Thymus (tissue), 11 donors: ENCODE results near the gene RGS10. TPM values are rescaled to one million over a fixed set of nuclear protein-coding genes. Genes with fewer than 3 reads are reported as not detected.
A peak's percentile ranks its signal among the peaks of the same experiment; 100 is the strongest.

Source experiments
- DNase-seq, 9 donors: peaks; one replicate each; pipeline ENCODE4 v3.0.0-alpha.2; 2013; ENCODE audit warnings: low spot score in 9 of 9, low read depth in 6 of 9, missing footprints in 1 of 9
- H3K27ac ChIP-seq, 2 donors: one replicate each; pipeline ENCODE4 v1.5.1; 2013; ENCODE audit warnings: control low read depth in 1 of 2, low read depth in 1 of 2, low read length in 1 of 2, mild to moderate bottlenecking in 1 of 2, moderate library complexity in 1 of 2
- H3K27me3 ChIP-seq, 2 donors: one replicate each; pipeline ENCODE4 v1.5.1; 2013; ENCODE audit warnings: low read length in 1 of 2; ENCODE audit not compliant: control insufficient read depth in 2 of 2, insufficient read depth in 1 of 2
- H3K36me3 ChIP-seq, 2 donors: one replicate each; pipeline ENCODE4 v1.5.1; 2013; ENCODE audit warnings: low read length in 1 of 2, mild to moderate bottlenecking in 1 of 2, moderate library complexity in 1 of 2; ENCODE audit not compliant: control insufficient read depth in 2 of 2, insufficient read depth in 2 of 2
- H3K4me1 ChIP-seq, 2 donors: one replicate each; pipeline ENCODE4 v1.5.1; 2013; ENCODE audit warnings: low read length in 2 of 2; ENCODE audit not compliant: control insufficient read depth in 2 of 2, insufficient read depth in 2 of 2
- H3K4me3 ChIP-seq, 2 donors: one replicate each; pipeline ENCODE4 v1.5.1; 2013; ENCODE audit warnings: low read length in 2 of 2, control low read depth in 1 of 2, mild to moderate bottlenecking in 1 of 2
- H3K9me3 ChIP-seq, 2 donors: one replicate each; pipeline ENCODE4 v1.5.1; 2013; ENCODE audit warnings: low read length in 1 of 2, mild to moderate bottlenecking in 1 of 2; ENCODE audit not compliant: control insufficient read depth in 2 of 2, insufficient read depth in 1 of 2
- WGBS: extraction: QIAGEN DNeasy Blood & Tissue Kit; methylation state at CpG from one replicate; pipeline ENCODE4 v1.1.7; 2013; 5-methylcytosine and 5-hydroxymethylcytosine counted together
- polyA plus RNA-seq: library from polyadenylated mRNA; stranded (reverse); fragments of 200-250 nt; gene quantifications from one replicate; pipeline ENCODE4 v1.2.3, GENCODE V29; 2013
- total RNA-seq: library from RNA; stranded (reverse); fragments of 120-200 nt; gene quantifications from one replicate; pipeline ENCODE4 v1.2.4, GENCODE V29; 2013
- donor health status: healthy.

RGS10 gene
- total and polyA plus RNA-seq, 2 donors, result 304 to 372 TPM

DNA sequence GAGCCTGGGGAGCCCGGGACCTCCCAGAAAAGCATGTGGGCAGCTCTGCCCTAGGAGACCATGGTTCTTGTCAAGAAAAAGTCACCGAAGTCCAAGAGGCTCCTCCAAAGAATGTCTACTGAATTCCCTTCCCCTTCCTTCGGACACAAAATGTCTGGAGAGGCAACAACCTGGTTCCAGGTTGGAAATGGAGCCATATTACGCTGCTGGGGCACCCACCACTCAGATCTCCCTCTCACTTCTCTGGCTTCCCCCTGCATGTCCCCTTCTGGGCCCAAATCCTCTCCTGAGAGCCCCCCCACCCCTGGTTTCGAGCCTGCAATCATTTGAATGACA, 52.6 kb downstream of the RGS10 start:
- no peak for DNase-seq
- 63% methylated on average over 5 of the region's 5 CpGs for WGBS
- H3K4me3 ChIP-seq, result peak overlapping the region in 1 of 2 donors; percentile 65
- H3K27ac ChIP-seq, result peak overlapping the region; percentile 83 to 87
- no peaks in the 10 kb centered on the region for H3K27me3 ChIP-seq
- no peaks in the 10 kb centered on the region for H3K9me3 ChIP-seq
- H3K4me1 ChIP-seq, result peaks cover 25 to 50% of the 10 kb centered on the region in 2 donors
- no peaks in the 10 kb centered on the region for H3K36me3 ChIP-seq

DNA sequence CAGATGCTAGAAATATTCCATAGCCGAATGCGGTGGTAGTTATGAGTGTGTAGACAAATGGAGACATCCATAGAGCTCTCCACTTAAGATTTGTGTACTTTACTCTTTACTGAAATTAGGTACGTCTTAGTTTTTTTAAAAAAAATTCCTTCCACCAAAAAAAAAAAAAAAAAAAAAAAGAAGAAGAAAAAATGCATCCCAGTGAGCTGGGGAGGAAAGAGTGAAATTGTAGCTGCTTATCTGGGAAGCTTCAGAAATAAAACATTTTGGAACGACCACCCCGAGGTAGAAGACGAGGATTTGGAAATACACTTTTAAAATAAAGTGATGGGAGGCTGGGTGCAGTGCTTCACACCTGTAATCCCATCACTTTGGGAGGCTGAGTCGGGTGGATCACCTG, 53.8 kb downstream of the RGS10 start:
- no peak overlapping the region for H3K4me3 ChIP-seq
- DNase-seq, result no peak
- H3K4me1 ChIP-seq, result peaks cover 19 to 43% of the 10 kb centered on the region in 2 donors
- H3K27me3 ChIP-seq, result no peaks in the 10 kb centered on the region
- H3K27ac ChIP-seq, result peak overlapping the region in 1 of 2 donors; percentile 15
- WGBS, result 97% methylated on average over 7 of the region's 7 CpGs
- no peaks in the 10 kb centered on the region for H3K36me3 ChIP-seq
- no peaks in the 10 kb centered on the region for H3K9me3 ChIP-seq

DNA sequence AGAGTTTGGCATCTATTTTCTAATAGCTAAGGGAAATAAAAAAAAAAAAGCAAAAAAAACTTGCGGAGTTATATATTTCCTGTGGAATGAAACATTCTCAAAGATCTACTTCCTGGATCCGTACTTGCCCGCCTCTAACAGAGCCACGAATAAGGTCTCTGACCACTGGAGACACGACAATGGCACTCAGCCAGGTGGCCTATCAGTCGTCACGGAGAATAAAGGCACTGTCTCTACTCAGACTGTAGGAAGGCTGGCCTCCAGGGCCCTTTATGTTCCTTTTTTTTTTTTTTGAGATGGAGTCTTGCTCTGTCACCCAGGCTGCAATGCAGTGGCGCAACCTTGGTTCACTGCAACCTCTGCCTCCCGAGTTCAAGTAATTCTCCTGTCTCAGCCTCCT, 58.7 kb downstream of the RGS10 start:
- no peaks in the 10 kb centered on the region for H3K9me3 ChIP-seq
- peaks cover 12 to 23% of the 10 kb centered on the region in 2 donors for H3K4me1 ChIP-seq
- no peaks in the 10 kb centered on the region for H3K27me3 ChIP-seq
- H3K4me3 ChIP-seq, result no peak overlapping the region
- H3K27ac ChIP-seq, result no peak overlapping the region
- no peaks in the 10 kb centered on the region for H3K36me3 ChIP-seq
- DNase-seq, result no peak
- 90% methylated on average over 9 of the region's 9 CpGs for WGBS

DNA sequence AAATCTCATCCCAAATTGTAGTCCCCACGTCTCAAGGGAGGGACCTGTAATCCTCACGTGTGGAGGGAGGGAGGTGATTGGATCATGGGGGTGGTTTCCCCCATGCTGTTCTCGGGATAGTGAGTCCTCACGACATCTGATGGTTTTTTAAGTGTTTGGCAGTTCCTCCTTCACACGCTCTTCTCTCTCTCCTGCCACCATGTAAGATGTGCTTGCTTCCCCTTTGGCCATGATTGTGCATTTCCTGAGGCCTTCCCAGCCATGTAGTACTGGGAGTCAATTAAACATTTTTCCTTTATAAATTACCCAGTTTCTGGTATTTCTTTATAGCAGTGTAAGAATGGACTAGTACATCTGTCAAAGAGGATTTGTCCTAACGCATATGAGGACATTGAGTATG, 59.5 kb downstream of the RGS10 start:
- Histone ChIP-seq H3K9me3 (no peaks in the 10 kb centered on the region), H3K4me3 (no peak overlapping the region), H3K27ac (no peak overlapping the region), H3K4me1 (peaks cover 20 to 31% of the 10 kb centered on the region in 2 donors), H3K27me3 (no peaks in the 10 kb centered on the region), H3K36me3 (no peaks in the 10 kb centered on the region)
- no peak for DNase-seq
- WGBS, result 92% methylated on average over 6 of the region's 6 CpGs

DNA sequence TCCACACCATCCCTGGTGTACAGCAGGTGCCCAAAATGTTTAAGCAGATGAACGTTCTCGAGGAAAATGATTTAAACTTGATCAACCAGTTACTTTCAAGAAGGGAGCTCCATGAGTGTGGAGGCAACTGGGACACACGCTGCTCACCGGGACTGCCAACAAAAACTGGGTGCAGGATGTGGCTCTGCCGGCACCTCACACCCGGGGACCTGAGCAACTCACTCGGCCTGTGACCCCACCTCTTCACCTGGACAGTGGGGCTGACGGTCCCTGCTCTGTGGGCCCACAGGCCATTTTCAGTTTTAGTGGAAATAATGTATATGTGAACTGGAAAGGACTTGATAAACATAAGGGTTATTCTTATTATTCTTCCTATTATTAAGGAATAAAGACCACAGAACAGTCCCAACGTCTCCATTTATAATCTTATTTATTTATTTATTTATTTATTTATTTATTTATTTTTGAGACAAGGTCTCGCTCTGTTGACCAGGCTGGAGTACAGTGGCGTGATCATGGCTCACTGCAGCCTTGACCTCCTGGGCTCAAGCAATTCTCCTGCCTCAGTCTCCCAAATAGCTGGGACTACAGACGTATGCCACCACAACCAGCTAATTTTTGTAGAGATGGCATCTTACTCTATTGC, 60.6 kb downstream of the RGS10 start:
- no peak for DNase-seq
- H3K36me3 ChIP-seq, result no peaks in the 10 kb centered on the region
- no peaks in the 10 kb centered on the region for H3K9me3 ChIP-seq
- H3K27me3 ChIP-seq, result no peaks in the 10 kb centered on the region
- WGBS, result 98% methylated on average over 12 of the region's 12 CpGs
- H3K27ac ChIP-seq, result no peak overlapping the region
- no peak overlapping the region for H3K4me3 ChIP-seq
- H3K4me1 ChIP-seq, result peaks cover 31 to 42% of the 10 kb centered on the region in 2 donors

DNA sequence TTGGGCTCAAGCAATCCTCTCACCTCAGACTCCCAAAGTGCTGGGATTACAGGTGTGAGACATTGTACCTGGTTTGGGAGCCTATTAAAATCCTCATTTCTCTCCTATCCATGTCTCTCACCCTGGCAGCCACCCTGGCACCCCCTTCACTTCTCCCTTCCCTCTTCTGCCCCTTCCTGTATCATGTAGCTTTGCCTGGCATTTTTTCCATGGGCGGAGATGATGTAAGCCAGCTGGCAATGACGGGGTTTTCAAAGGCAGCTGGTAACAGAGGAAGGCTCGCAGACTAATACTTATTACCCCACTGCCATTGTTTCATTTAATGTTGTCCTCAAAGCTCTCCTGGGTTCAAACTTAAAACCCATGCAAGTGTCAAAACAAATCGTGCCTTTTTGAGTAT, 61.9 kb downstream of the RGS10 start:
- no peak for DNase-seq

DNA sequence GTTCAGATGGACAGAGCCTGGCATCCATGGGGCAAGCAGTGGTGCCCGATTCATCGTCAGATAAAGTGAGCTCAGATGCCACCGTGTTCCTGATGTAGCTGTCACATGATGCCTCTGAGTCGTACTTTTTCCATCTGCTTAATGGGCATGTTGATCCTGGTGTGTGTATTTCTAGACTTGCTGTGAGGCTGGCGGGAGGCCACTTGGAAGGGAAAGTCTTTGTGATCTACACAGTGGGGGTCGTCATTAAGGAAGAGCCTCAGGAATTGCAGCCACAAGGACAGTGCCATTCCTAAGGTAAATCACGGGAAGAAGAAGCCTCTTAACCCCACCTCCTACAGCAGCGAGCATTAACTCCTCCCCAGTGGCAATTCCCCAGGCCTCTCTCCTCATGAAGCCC, 63.0 kb downstream of the RGS10 start:
- Histone ChIP-seq H3K27me3 (no peaks in the 10 kb centered on the region), H3K4me1 (peaks cover 37 to 50% of the 10 kb centered on the region in 2 donors), H3K27ac (peak overlapping the region; percentile 61 to 92), H3K4me3 (no peak overlapping the region), H3K36me3 (no peaks in the 10 kb centered on the region), H3K9me3 (peaks cover 0 to 4% of the 10 kb centered on the region in 2 donors)
- WGBS, result 79% methylated on average over 8 of the region's 8 CpGs
- no peak for DNase-seq

More for the DNA sequence above, 61.9 kb downstream of the RGS10 start:
- 89% methylated on average over 4 of the region's 4 CpGs for WGBS
- H3K4me3 ChIP-seq, result no peak overlapping the region
- H3K27ac ChIP-seq, result peak overlapping the region in 1 of 2 donors; percentile 22
- no peaks in the 10 kb centered on the region for H3K9me3 ChIP-seq
- H3K4me1 ChIP-seq, result peaks cover 33 to 49% of the 10 kb centered on the region in 2 donors
- H3K36me3 ChIP-seq, result no peaks in the 10 kb centered on the region
- H3K27me3 ChIP-seq, result no peaks in the 10 kb centered on the region

DNA sequence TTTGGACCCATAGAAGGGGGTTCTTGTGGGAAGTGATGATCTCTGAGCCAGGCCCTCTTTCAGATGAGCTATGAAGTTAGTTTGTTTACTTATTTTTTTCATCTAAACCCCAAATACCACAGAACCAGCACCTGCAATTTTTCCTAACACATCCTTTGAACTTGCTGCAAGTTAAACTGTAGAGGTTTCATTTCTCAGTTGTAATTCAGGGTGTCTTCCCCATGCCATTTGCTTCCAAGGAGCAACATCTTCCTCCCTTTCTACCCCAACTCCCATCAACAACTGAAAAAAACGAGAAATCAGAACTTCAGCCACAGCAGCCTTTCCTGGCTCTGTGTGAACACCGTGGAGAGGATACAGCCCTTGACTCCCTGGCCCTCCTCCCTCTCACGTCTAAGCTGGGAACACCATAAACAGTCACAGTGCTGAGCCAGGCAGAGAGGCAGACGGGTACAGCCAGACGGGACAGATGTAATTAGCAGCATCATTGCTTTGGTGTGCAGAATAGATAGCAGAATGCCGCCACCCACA, 63.6 kb downstream of the RGS10 start:
- Histone ChIP-seq H3K36me3 (no peaks in the 10 kb centered on the region), H3K27ac (peak overlapping the region; percentile 61 to 92), H3K27me3 (no peaks in the 10 kb centered on the region), H3K9me3 (peaks cover 0 to 10% of the 10 kb centered on the region in 2 donors), H3K4me3 (peak overlapping the region in 1 of 2 donors; percentile 9), H3K4me1 (peaks cover 37 to 50% of the 10 kb centered on the region in 2 donors)
- 4% methylated on average over 6 of the region's 6 CpGs for WGBS
- DNase-seq, result peak in 6 of 9 donors; percentile 59 to 86 (median 66)

DNA sequence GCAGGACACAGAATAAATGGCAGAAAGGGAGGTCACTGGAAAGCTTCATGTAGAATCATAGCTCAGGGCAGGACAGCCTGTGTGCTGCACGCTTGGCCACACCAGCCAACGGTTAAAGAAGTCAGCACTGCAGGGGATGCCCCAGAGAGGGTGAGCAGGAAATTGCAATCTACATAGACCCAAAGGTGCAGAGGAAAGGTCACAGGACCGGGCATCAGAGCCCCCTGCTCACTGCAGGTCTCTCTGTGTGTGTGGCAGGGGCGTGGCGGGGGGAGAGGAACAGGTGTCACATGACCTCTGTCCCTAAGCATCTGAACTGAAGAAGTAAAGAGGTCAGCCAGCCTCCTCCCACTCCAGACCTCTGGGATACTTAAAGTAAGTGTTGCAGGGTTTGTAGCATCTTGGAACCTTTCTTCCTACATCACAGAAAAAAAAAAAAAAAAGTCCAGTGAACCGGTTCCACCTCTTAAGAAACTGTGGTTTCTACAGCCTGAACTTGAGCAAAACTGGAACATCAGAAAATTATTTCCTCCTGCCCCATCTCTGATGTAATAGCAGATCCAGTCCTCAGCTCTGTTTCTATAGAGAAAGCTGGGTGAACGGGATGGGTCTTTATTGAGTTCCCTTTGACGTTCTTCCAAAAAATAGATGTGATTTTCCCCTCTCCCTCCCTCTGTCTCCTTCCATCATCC, 64.3 kb downstream of the RGS10 start:
- peak overlapping the region; percentile 61 to 92 for H3K27ac ChIP-seq
- peak in 3 of 9 donors; percentile 35 to 63 (median 37) for DNase-seq

More for the DNA sequence above, 64.3 kb downstream of the RGS10 start:
- peaks cover 0 to 16% of the 10 kb centered on the region in 2 donors for H3K9me3 ChIP-seq
- 28% methylated on average over 8 of the region's 8 CpGs for WGBS
- peak overlapping the region in 1 of 2 donors; percentile 9 for H3K4me3 ChIP-seq
- no peaks in the 10 kb centered on the region for H3K27me3 ChIP-seq
- no peaks in the 10 kb centered on the region for H3K36me3 ChIP-seq
- H3K4me1 ChIP-seq, result peaks cover 37 to 50% of the 10 kb centered on the region in 2 donors
